HG03097 (cell line): Measurements from ENCODE around the gene HNMT.

ENCODE experiments used
- ATAC-seq: cut with Tn5 transposase; IDR thresholded peaks from one replicate; pipeline ENCODE4 v1.9.1; 2021; ENCODE audit not compliant: unreplicated experiment, low FRiP score

HNMT gene

DNA sequence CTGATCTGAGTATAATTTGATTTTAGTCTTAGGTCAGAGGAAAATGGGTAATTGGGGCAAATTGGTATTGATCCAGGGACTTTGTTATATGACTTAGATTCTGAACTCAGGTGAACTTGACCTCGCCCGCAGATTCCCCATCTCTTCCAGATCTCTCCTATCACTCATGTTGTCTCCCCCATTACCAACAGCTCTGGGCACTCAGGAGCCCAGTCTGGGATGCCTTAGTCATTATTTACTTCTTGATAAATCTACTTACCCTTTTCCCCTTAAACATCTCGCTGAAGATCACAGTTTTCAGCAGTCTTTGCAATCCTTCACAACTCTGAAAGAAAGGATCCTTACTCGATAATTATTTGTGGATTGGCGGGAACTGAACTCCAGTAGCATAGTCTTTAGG is 19.6 kb upstream of the HNMT start:
- ATAC-seq, result no peak

GRCh38 chr2:137945229-137945628 is 19.0 kb upstream of the HNMT start:
- ATAC-seq, result no peak

DNA sequence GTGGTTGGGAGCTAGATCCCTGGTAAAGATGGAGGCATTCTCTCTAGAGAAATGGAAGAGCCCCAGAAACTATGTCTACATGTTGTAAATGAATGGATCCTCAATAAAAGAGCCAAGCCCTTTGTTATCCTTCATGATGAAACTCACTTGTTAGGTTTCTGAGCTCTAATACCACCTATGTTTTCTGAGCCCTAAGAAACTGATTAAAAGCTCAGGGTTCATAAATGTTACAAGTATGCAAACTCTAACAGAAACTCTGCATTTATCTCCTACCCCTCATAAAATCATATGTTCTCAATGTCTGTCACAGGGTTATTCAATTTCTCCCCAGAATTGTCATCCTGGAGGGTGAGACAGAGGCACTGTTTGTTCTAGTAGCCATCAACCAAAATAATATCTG is 18.0 kb upstream of the HNMT start:
- no peak for ATAC-seq

- no peak for ATAC-seq
Measured at GRCh38 chr2:137947032-137947727, 17.1 kb upstream of the HNMT start.

GRCh38 chr2:137947728-137948336 is 16.4 kb upstream of the HNMT start:
- no peak for ATAC-seq

- ATAC-seq, result no peak
Measured at GRCh38 chr2:137948894-137949293, 15.4 kb upstream of the HNMT start.

- ATAC-seq, result no peak
Measured at GRCh38 chr2:137950238-137950637, 14.0 kb upstream of the HNMT start.

DNA sequence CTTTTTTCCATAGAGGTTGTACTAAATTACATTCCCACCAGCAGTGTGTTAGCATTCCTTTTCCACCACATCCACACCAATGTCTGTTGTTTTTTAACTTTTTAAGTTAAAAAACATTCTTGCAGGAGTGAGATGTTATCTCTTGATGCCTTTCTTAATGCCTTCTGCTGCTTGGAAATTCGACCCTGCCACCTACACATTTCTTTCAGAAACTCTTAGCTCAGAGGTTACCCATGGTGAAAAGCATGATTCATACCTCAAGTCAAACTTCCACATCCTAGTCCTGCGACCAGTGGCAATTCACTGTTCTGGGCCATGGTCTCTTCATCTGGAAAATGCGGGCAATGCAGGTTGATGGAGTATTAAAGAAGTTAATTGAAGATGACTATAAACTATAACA is 12.7 kb upstream of the HNMT start:
- no peak for ATAC-seq

GRCh38 chr2:137952586-137953129 is 11.6 kb upstream of the HNMT start:
- no peak for ATAC-seq

DNA sequence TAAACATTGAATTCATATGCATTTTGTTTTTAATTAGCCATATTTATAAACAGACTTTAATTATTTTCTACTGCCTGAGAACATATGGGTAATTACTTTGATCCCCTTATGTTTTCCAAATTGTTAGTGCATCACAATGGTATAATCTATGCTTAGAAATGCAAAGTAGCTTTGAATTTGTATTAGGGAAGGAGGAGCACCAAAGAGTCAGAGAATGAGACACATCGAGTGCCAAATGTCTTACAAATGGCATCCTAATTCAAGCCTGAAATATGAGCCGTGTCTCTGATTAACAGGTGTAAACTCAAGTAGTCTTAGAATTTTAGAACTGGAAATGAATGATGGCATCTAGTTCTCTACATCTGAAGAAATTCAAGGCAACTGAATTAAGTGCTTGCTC is 8.7 kb upstream of the HNMT start:
- ATAC-seq, result no peak

DNA sequence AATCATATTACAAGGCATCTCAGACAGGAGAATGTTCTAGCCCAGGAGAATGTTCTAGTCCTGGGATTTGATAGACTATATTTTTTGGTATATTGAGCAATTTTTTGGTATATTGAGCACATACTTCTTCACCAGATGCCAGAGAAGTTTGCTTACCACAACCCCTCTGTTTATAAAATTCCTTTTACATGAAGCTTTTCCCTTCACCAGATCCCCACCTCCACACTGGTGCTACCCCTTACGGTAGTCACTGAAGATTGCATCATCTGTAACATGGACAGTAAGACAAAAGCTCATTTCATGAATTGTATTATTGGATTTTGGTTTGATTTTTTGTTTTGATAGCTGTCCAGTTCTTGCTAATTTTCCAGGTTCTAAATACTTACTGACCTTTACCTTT is 7.2 kb upstream of the HNMT start:
- no peak for ATAC-seq

DNA sequence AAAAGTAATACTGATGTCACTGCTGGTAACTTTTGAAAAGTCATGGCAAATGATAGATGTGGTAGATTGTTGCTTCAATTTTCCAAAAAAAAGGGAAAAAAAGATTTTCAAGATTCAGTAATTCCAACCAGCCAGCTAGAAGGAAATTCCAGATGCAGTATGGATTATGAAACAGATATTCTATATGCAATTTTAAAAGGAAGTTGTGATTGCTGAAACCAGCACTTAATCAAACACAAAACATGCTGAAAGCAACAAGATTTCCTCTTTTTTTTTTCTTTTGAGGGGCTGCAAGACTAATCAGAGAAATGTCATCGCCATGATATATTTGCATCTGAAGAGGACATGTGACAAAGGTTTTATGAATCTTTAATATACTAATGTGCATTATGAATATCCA is 5.1 kb upstream of the HNMT start:
- ATAC-seq, result no peak

GRCh38 chr2:137960223-137960622 is 4.0 kb upstream of the HNMT start:
- no peak for ATAC-seq

- ATAC-seq, result no peak
Measured at GRCh38 chr2:137961602-137962001, 2.7 kb upstream of the HNMT start.

GRCh38 chr2:137963535-137964065 is 673 bp upstream of the HNMT start:
- ATAC-seq, result no peak

- ATAC-seq, result no peak
Measured at GRCh38 chr2:137964859-137965459, 686 bp downstream of the HNMT start.

- ATAC-seq, result no peak
Measured at GRCh38 chr2:137966043-137966442, 1.8 kb downstream of the HNMT start.

DNA sequence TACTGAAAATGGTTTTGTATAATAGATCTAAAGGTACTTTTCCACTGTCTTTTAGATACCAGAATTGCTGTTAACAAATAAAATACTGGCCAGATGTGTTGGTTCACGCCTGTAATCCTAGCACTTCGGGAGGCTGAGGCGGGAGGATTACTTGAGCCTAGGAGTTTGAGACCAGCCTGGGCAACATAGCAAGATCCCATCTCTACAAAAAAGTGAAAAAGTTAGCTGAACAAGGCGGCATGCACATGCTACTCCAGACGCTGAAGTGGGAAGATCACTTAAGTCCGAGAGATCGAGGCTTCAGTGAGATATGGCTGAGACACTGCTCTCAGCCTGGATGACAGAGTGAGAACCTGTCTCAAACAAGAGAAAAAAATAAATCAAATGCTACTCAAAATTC is 2.8 kb downstream of the HNMT start:
- ATAC-seq, result no peak

- ATAC-seq, result no peak
Measured at GRCh38 chr2:137968477-137969417, 4.5 kb downstream of the HNMT start.

DNA sequence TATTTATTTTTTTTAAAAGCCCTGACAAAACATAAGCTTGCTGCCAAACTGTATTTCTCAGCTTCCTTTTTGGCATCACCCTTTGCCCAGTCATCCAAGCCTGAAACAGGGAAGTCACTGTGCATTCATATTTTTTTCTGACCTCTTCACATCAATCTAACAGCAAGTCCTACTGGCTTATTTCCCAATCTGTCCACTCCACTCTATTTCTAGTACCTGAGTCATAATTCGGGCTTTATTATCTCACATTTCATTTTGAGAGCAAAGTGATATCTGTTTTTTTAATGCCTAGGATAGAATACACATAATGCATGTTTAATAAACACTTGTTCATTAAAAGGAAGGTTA is 5.1 kb downstream of the HNMT start:
- ATAC-seq, result no peak

GRCh38 chr2:137969876-137970275 is 5.6 kb downstream of the HNMT start:
- no peak for ATAC-seq
